Nephron progenitor cell (in vitro differentiated cells): ENCODE results near the gene SLBP.

Experiments used
- DNase-seq: peaks from one replicate; pipeline ENCODE4 v3.0.0; 2021
- H3K27ac Mint-ChIP-seq: 2 replicates; pipeline ENCODE4 v1.8.0; 2021; ENCODE audit warnings: mild to moderate bottlenecking, moderate library complexity, mixed read lengths
- H3K27me3 Mint-ChIP-seq: 2 replicates; pipeline ENCODE4 v1.8.0; 2021; ENCODE audit warnings: mild to moderate bottlenecking, low read depth, mixed read lengths; ENCODE audit not compliant: poor library complexity
- H3K36me3 Mint-ChIP-seq: 2 replicates; pipeline ENCODE4 v1.8.0; 2021; ENCODE audit warnings: low read depth, mixed read lengths
- H3K4me1 Mint-ChIP-seq: 2 replicates; pipeline ENCODE4 v1.8.0; 2021; ENCODE audit warnings: mixed read lengths
- H3K4me3 Mint-ChIP-seq: 2 replicates; pipeline ENCODE4 v1.8.0; 2021; ENCODE audit warnings: mild to moderate bottlenecking, moderate library complexity, mixed read lengths
- H3K9me3 Mint-ChIP-seq: 2 replicates; pipeline ENCODE4 v1.8.0; 2021; ENCODE audit warnings: mild to moderate bottlenecking, moderate library complexity, mixed read lengths
- CTCF ChIP-seq: fragments of 200-600 bp; sonication (generic); IDR thresholded peaks from 2 replicates; pipeline ENCODE4 v1.5.0; 2021; ENCODE audit warnings: antibody characterized with exemption

SLBP gene

DNA sequence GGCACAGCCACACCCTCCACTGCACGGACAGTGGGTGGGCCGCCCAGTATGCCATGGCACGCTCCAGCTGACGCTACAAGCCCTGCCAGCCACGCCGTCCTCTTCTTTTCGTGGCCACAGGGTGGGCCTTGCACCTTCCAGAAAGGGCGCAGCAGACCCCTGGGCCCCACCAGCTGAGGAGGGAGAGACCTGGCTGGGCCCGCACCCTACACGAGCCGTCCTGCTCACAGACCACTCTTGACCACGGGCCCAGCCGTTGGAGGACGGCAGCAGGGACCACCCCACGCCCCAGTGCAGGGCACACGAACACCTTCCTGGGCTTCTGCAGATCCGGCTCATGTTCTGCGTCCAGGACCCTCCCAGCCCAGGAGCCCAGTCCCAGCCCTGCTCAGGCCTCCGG, 55.1 kb downstream of the SLBP start:
- no peaks in the 10 kb centered on the region for H3K9me3 Mint-ChIP-seq
- no peak for DNase-seq
- TF ChIP-seq CTCF: no peak
- H3K4me1 Mint-ChIP-seq: peaks cover 10% of the 10 kb centered on the region
- peaks cover 4% of the 10 kb centered on the region for H3K27me3 Mint-ChIP-seq
- H3K27ac Mint-ChIP-seq: no peak overlapping the region
- H3K4me3 Mint-ChIP-seq: no peak overlapping the region
- no peaks in the 10 kb centered on the region for H3K36me3 Mint-ChIP-seq

DNA sequence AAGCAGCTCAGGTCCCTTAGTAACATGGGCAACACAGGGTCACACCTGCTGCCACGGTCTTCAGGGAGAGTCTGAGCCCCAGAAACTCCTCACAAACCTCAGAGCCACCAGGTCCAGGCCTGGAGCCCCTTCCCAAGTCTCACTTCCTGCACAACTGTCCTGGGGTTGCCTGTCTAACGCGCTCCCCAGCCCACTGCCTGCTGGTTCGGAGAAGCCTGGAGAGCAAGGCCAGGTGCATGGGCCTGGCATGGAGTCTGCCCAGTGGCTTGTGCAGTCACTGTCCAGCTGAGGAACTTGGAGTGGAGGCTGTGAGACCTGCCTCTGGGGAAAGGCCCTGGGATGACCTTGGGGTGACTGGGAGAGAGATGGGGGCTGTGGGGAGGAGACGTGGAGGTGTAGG, 56.0 kb downstream of the SLBP start:
- Mint-ChIP-seq H3K4me3 (no peak overlapping the region), H3K4me1 (peaks cover 10% of the 10 kb centered on the region), H3K36me3 (no peaks in the 10 kb centered on the region), H3K9me3 (no peaks in the 10 kb centered on the region), H3K27ac (peak overlapping the region; percentile 32), H3K27me3 (peaks cover 7% of the 10 kb centered on the region)
- DNase-seq: no peak
- no peak for TF ChIP-seq CTCF

GRCh38 chr4:1655676-1656075, 56.4 kb downstream of the SLBP start:
- no peak overlapping the region for H3K27ac Mint-ChIP-seq
- peaks cover 10% of the 10 kb centered on the region for H3K4me1 Mint-ChIP-seq
- H3K36me3 Mint-ChIP-seq: no peaks in the 10 kb centered on the region
- H3K27me3 Mint-ChIP-seq: peaks cover 7% of the 10 kb centered on the region
- no peaks in the 10 kb centered on the region for H3K9me3 Mint-ChIP-seq
- TF ChIP-seq CTCF: no peak
- H3K4me3 Mint-ChIP-seq: no peak overlapping the region
- DNase-seq: no peak

DNA sequence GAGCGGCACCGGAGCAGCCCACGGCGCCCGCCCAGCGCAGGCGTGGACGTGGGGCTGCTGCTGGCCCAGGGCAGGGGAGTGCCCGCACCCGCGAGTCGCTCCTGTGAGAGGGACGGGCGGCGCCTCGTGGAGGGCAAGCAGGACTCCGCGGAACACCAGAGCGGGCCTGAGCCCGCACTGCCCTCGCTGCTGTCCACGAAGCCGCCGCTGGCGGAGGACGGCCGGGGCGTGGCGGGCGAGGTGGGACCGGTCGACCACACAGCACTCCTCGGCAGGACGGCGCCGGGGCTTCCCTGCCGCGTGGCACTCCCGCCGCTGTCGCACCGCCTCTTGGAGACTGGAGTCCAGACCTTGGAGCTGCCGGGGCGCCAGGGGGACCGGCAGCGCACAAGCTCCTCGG, 57.0 kb downstream of the SLBP start:
- H3K36me3 Mint-ChIP-seq: peaks cover 3% of the 10 kb centered on the region
- no peak overlapping the region for H3K4me3 Mint-ChIP-seq
- DNase-seq: no peak
- H3K4me1 Mint-ChIP-seq: peaks cover 10% of the 10 kb centered on the region
- peaks cover 9% of the 10 kb centered on the region for H3K27me3 Mint-ChIP-seq
- H3K9me3 Mint-ChIP-seq: no peaks in the 10 kb centered on the region
- H3K27ac Mint-ChIP-seq: no peak overlapping the region
- no peak for TF ChIP-seq CTCF

DNA sequence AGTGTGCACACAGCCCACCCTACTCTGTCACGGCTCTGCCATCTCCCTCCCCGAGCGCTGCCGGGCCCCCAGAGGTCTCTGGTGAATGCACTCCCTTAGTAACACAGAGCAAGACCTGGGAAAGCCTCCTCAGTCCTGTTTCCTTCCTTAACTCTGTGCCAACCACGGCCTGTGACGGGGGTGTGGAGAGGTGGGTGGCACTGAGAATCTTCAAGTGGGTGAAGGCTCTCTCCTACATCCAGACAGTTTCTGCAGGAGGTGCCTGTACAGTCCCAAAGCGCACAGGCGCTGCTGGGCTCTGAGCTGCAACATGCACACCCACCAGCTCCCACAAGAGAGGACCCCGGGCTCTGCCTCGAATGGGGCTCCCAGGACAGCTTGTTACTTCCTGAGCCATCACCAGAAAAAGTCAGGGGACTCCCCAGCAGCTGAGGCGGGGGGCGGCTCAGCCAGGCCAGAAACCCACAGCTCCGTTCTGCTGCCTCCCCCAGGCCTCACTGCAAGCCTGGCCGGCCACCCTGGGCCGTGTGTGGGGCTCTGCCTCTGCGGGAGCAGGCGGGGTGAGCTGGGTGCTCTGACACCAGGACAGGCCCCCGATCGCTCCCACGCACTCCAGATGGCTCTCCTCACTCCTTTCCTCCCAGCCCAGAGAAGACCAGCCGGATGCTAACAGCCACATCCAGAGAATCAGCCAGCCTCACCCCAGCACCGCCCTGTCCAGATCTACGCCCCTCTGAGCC, 57.7 kb downstream of the SLBP start:
- Mint-ChIP-seq H3K9me3 (no peaks in the 10 kb centered on the region), H3K4me3 (no peak overlapping the region), H3K36me3 (peaks cover 4% of the 10 kb centered on the region), H3K4me1 (peaks cover 10% of the 10 kb centered on the region), H3K27ac (peak overlapping the region; percentile 67), H3K27me3 (peaks cover 10% of the 10 kb centered on the region)
- no peak for TF ChIP-seq CTCF
- DNase-seq: no peak

DNA sequence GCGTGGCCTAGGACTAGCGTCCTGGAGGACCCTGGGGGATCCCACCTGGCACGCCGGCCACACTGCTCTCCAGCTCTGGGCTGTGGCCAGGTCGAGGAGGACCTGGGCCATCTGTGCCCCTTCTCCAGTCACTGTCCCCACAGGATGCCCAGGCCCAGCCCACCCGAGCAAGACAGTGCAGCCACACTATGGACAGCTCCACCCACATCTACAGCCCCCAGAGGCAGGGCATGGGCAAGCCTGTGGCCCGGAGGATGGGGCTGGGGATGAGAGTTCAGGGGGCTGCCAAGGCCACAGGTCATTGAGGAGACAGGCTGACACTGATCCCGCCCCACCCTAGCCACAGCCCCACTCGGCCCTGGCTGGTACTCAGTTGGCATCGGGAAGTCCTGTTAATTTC, 58.3 kb downstream of the SLBP start:
- no peak for TF ChIP-seq CTCF
- no peak overlapping the region for H3K27ac Mint-ChIP-seq
- H3K9me3 Mint-ChIP-seq: no peaks in the 10 kb centered on the region
- H3K27me3 Mint-ChIP-seq: peaks cover 13% of the 10 kb centered on the region
- H3K4me1 Mint-ChIP-seq: peaks cover 10% of the 10 kb centered on the region
- peaks cover 4% of the 10 kb centered on the region for H3K36me3 Mint-ChIP-seq
- no peak overlapping the region for H3K4me3 Mint-ChIP-seq
- no peak for DNase-seq
